GM20431 (cell line): ENCODE measurements around the gene VEGFA.

ENCODE experiments used
- in situ Hi-C: fragments of 300-500 bp; cut with MseI, MboI; formaldehyde crosslinking; loops from one replicate; pipeline ENCODE4 v1.15.0; 2020; ENCODE audit warnings: low sequenced_read_pairs; ENCODE audit not compliant: unreplicated experiment

Gene VEGFA

DNA sequence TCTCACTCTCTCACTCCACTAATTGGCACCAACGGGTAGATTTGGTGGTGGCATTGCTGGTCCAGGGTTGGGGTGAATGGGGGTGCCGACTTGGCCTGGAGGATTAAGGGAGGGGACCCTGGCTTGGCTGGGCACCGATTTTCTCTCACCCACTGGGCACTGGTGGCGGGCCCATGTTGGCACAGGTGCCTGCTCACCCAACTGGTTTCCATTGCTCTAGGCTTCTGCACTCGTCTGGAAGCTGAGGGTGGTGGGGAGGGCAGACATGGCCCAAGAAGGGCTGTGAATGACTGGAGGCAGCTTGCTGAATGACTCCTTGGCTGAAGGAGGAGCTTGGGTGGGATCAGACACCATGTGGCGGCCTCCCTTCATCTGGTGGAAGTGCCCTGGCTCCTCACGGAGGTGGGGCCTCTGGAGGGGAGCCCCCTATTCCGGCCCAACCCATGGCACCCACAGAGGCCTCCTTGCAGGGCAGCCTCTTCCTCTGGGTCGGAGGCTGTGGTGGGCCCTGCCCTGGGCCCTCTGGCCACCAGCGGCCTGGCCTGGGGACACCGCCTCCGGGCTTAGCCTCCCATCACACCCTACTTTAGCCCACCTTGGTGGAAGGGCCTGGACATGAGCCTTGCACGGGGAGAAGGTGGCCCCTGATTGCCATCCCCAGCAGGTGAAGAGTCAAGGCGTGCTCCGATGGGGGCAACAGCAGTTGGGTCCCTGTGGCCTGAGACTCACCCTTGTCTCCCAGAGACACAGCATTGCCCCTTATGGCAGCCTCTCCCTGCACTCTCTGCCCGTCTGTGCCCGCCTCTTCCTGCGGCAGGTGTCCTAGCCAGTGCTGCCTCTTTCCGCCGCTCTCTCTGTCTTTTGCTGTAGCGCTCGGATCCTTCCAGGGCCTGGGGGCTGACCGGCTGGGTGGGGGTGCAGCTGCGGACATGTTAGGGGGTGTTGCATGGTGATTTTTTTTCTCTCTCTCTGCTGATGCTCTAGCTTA is 11.2 kb downstream of the VEGFA start:
- in situ Hi-C loops, result no loop called here

DNA sequence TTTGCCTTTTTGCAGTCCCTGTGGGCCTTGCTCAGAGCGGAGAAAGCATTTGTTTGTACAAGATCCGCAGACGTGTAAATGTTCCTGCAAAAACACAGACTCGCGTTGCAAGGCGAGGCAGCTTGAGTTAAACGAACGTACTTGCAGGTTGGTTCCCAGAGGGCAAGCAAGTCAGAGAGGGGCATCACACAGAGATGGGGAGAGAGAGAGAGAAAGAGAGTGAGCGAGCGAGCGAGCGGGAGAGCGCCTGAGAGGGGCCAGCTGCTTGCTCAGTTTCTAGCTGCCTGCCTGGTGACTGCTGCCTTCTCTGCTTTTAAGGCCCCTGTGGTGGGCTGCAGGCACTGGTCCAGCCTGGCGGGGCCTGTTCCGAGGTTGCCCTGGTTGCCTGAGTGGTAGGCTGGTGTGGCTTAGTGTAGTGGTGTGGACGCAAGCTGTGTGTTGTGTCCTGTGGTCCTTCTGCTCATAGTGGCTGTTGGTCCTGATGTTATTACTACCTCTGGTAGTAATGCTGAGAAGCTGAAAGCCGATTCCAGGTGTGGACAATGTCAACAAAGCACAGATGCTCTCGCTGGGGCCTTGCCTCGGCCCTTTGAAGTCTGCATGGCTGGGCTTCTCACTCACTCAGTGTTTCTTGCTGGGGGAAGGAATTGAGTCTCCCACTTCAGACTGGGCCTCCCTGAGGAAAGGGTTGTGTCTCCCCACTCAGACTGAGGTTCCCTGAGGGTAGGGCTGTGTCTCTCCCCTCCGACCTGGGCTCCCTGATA is 12.1 kb downstream of the VEGFA start:
- in situ Hi-C loops, result no loop called here

GRCh38 chr6:43782764-43783513 is 12.9 kb downstream of the VEGFA start:
- in situ Hi-C loops, result no loop called here

GRCh38 chr6:43784049-43784855 is 14.2 kb downstream of the VEGFA start:
- in situ Hi-C loops, result no loop called here

- in situ Hi-C loops, result no loop called here
These were observed 15.3 kb downstream of the VEGFA start for GRCh38 chr6:43785220-43785752.

DNA sequence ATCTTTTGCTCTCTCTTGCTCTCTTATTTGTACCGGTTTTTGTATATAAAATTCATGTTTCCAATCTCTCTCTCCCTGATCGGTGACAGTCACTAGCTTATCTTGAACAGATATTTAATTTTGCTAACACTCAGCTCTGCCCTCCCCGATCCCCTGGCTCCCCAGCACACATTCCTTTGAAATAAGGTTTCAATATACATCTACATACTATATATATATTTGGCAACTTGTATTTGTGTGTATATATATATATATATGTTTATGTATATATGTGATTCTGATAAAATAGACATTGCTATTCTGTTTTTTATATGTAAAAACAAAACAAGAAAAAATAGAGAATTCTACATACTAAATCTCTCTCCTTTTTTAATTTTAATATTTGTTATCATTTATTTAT is 15.9 kb downstream of the VEGFA start:
- in situ Hi-C loops, result no loop called here

DNA sequence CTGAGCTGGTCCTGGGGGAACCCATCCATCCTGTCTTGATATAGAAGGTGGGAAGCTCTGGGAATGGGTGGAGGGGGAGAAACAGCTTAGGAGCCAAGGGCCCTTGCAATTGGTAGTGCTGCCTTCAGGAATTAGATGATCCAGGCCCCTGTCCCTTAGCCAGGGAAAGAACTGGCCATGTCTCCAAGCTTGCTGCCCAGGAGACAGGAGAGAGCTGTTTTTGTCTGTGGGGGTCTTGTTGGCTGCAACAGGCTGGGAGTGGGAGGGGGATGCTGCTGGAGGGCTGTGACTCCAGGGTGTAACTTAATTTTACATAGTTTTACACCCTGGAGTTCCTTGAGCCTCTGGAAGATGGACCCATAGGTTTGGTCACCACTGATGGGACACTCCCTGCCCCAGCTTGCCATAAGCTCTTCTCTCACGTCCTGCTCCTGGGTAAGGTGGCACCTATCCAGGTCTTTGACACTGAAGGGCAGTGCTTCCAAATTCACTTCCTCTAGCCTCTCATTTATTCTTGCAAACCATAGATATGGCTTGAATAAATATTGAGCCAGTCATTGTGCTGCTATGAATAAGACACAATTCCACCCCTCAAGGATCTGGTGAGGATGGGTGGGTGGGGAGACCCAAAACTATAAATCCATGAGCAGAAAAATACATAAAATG is 16.8 kb downstream of the VEGFA start:
- in situ Hi-C loops, result no loop called here

- in situ Hi-C loops, result no loop called here
These were observed 18.3 kb downstream of the VEGFA start for GRCh38 chr6:43788301-43788700.

DNA sequence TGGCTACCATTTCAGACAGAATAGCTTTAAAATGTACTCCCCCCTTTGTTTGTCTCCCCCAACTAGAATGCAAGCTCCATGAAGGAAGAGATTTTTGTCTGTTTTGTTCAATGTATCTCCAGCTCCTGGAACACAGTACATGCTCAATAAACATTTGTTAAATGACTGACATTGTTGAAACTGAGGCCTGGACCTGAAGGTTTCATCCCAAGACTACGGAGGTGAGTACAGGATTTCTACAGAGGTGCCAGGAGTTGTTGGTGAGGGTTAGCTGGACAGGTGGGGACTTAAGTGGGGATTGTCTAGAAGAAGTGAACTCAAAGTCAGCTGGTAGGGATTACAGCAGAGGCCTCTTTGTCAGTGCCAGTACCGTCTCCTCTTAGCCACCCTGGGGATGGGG is 19.4 kb downstream of the VEGFA start:
- in situ Hi-C loops, result no loop called here

GRCh38 chr6:43790031-43790430 is 20.0 kb downstream of the VEGFA start:
- in situ Hi-C loops, result no loop called here

DNA sequence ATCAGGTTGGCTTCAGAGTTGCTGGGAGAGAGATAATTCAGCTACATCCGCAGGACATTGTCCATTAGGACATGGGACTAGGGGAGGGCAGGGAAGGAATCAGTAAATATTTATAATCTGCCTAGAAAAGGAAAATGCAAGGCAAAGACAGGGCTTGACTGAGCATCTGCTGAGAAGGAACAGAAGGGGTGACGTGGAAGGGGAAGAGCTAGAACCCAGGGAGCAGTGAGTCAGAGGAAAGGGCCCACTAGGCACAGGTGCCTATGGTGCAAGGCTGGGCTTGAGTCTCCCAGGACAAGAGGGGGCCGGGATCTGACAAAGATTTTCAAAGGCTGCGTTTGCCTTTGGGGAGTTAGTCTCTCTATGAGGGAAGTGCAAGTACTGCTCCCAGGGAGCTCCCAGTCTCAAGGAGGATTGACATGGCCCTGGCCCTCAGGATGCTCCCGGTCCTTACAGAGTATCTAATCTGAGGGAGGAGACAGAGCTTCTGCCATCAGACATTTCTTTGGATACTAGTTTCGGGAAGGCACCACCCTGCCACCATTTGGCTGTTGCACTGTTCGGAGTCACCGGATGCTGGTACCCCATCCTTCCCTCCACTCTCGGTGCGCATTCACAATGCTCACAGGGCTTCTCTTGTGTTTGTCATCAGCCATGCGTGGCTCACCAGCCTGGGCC is 21.9 kb downstream of the VEGFA start:
- in situ Hi-C loops, result no loop called here

DNA sequence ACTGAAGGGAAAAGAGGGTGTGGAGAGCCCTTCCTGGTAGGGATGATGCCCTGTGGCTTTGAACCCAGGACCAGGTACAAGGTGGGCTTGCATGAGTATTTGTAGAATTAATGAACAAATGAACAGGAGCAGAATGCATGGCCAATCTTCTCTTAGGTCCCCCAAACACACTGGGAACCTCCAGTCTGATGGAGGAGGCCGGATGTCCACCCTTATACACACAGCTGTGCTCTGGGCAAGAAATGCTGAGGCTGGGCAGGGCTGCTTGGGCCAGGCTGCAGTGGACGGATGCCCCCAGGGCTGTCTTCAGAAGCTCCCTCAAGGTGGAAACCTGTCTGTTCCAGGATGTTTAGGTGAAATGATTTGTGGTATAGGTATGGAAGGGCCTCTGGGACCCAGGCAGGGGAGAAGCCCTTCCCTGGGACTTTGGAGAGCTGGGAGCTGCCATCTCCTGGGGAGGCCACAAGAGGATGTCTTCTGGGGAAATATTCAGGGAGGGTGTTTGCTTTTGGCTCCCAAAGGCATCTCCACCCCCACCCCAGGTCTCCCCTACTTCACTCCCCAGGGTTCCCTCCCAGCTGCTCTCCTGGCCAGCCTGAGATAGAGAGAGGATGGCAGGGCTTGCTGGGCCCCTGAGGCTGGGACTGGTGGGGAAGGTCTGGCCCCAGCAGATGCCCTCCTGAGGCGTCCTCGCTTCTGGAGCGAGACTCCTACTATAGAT is 23.3 kb downstream of the VEGFA start:
- in situ Hi-C loops, result no loop called here

GRCh38 chr6:43793875-43794242 is 23.8 kb downstream of the VEGFA start:
- in situ Hi-C loops, result no loop called here

- in situ Hi-C loops, result no loop called here
These were observed 25.4 kb downstream of the VEGFA start for GRCh38 chr6:43795421-43795820.

DNA sequence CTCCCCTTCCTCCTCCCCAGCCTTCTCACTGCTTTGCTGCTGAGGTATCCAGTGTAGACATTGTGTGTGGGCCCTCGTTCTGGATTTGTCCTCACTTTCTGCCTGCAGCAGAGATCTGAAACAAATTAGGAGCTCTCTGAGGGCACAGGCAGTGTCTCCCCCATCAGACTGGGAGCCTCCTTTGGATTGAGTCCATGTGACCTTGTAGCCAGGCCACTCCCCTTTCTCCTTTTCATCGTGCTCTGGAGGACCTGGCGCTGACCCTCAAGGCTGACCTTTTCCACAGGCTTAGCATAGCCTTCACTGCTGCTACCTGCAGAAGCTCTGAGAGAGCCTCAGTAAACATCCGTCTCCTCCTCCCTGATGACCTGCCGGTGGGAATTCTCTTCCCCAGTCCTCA is 26.2 kb downstream of the VEGFA start:
- in situ Hi-C loops, result no loop called here

DNA sequence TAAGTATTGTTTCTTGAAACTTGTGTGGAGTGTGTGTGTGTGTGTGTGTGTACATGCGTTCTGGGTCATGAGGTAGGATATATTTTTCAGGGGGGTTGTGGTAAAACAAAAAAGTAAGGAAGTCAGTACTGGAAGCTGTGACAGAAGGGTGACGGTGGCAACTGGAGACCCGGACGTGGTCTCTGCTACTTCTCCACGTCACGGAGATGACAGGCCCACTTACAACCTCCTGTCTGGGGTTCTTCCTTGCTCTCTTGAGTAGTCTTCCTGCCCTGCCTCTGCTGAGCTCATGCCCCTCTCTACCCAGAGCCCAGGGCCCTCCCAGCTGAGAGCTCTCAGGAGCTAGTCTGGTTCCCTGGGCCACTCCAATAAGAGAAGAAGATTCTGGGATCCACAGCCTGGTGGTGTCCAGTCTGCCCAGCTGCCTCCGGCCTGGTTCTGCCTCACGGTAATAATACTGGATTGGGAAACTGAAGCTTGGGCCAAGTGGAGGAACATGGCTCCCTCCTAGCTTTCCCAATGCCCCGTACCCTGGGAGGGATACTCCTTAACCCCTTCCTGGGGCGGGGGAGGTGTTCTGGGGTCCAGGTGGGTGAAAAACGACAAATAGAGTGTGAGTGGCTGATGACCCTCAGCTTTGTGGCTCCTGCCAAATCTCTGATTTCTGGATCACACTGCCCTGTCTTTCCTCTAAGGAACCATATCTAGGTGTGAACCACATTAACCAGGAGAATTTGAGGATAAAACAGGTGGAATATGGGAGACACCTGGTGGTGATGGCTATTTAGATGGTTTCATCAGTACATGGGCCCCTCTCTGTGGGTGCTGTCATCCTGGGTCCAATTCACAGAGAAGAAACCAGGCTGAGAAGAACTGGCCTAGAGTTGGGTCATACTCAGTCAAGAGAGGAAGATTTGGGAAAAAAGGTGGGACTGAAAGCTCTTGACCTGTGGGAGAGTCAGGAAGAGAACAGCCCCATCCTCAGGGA is 27.2 kb downstream of the VEGFA start:
- in situ Hi-C loops, result no loop called here

DNA sequence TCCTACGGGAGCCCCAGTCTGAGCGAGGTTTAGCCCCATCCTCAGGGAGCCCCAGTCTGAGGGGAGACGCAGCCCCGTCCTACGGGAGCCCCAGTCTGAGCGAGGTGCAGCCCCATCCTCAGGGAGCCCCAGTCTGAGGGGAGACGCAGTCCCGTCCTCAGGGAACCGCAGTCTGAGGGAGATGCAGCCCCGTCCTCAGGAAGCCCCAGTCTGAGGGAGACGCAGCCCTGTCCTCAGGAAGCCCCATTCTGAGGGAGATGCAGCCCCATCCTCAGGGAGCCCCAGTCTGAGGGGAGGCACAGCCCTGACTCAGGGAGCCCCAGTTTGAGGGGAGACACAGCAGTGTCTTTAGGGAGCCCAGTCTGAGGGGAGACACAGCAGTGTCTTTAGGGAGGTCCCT is 27.9 kb downstream of the VEGFA start:
- in situ Hi-C loops, result no loop called here
